ENCODE measurements around the gene NT5C3B. TPM values are rescaled to one million over a fixed set of nuclear protein-coding genes. Genes with fewer than 3 reads are reported as not detected.

Gene NT5C3B
- total RNA-seq = 70.8 TPM

GRCh38 chr17:41835800-41836549 lies at the start of gene NT5C3B:
Gene NT5C3B, minus strand, starts transcription at chr17:41836232. Its CDS starts 39 bp downstream, at chr17:41836193.

GRCh38 chr17:41864836-41865595 lies 29.0 kb upstream of the NT5C3B start, which contains the start of gene KLHL11:
Gene KLHL11, minus strand, starts transcription at chr17:41865423. Its CDS starts 53 bp downstream, at chr17:41865370.

GRCh38 chr17:41837761-41838538 lies 1.9 kb upstream of the NT5C3B start, which contains the start of gene KLHL10:
Gene KLHL10, plus strand, starts transcription at chr17:41837825. Its CDS starts 108 bp downstream, at chr17:41837933.

GRCh38 chr17:41812381-41813151 lies 23.5 kb downstream of the NT5C3B start, which contains the start of gene FKBP10:
Gene FKBP10, plus strand, starts transcription at chr17:41813004. Its CDS starts 31 bp downstream, at chr17:41813035.

GRCh38 chr17:41811549-41812380 lies 24.3 kb downstream of the NT5C3B start, which contains the start of gene P3H4:
Gene P3H4, minus strand, starts transcription at chr17:41811949. Its CDS starts 34 bp downstream, at chr17:41811915.

GRCh38 chr17:41786227-41787020 lies 49.6 kb downstream of the NT5C3B start, which contains the start of gene JUP:
Gene JUP, minus strand, starts transcription at chr17:41786711. Its CDS starts 14,857 bp downstream, at chr17:41771854.

Small RNA genes within 50 kb of the gene (small RNA-seq; reads per million reads assigned to genes)
- not detected for gene AC125257.2 (ENCODE audit: low replicate concordance)

Other genes with a start within 250 kb of the NT5C3B start
- gene KRT14, start 249.3 kb downstream of the NT5C3B start, total RNA-seq = 0.29 TPM
- gene KRT16, start 223.5 kb downstream of the NT5C3B start, total RNA-seq = not detected
- 11.1 TPM for gene KRT17, start 211.7 kb downstream of the NT5C3B start, total RNA-seq
- gene EIF1, start 147.3 kb downstream of the NT5C3B start, total RNA-seq = 128 TPM
- not detected for gene GAST, start 123.9 kb downstream of the NT5C3B start, total RNA-seq
- 0.64 TPM for gene HAP1, start 101.6 kb downstream of the NT5C3B start, total RNA-seq
- 261 TPM for gene JUP, start 49.5 kb downstream of the NT5C3B start, total RNA-seq
- 37.2 TPM for gene P3H4, start 24.3 kb downstream of the NT5C3B start, total RNA-seq
- gene FKBP10, start 23.2 kb downstream of the NT5C3B start, total RNA-seq = 113 TPM
- 0.12 TPM for gene KLHL10, start 1.6 kb upstream of the NT5C3B start, total RNA-seq
- gene KLHL11, start 29.2 kb upstream of the NT5C3B start, total RNA-seq = 38.2 TPM
- 82.0 TPM for gene ACLY, start 82.7 kb upstream of the NT5C3B start, total RNA-seq
- 1.9 TPM for gene ODAD4, start 94.4 kb upstream of the NT5C3B start, total RNA-seq
- 46.5 TPM for gene CNP, start 130.6 kb upstream of the NT5C3B start, total RNA-seq
- gene DNAJC7, start 181.2 kb upstream of the NT5C3B start, total RNA-seq = 76.5 TPM
- gene NKIRAS2, start 183.9 kb upstream of the NT5C3B start, total RNA-seq = 38.9 TPM
- gene C17orf113, start 214.4 kb upstream of the NT5C3B start, total RNA-seq = 6.7 TPM

Data from metanephros (tissue), 2 donors.